Measurements from ENCODE around the gene GOLGA3. TPM values are rescaled to one million over a fixed set of nuclear protein-coding genes. Genes with fewer than 3 reads are reported as not detected.
A peak's percentile ranks its signal among the peaks of the same experiment; 100 is the strongest.
"Not testable (repeated sequence)": the region's sequence is repeated elsewhere in the genome, so short reads cannot be mapped to it uniquely, and the experiment has no call there.

The GOLGA3 gene
- total RNA-seq, 1 donor from 2014 or later: 47.5 TPM

GRCh38 chr12:132813443-132813842 is 15.2 kb downstream of the GOLGA3 start:
- Mint-ChIP-seq H3K27me3 (no peaks in the 10 kb centered on the region), H3K36me3 (ENCODE audit: insufficient read depth) (peaks cover 36% of the 10 kb centered on the region), H3K9me3 (ENCODE audit: low read depth) (peaks cover 5% of the 10 kb centered on the region), H3K4me1 (ENCODE audit: low read depth) (no peaks in the 10 kb centered on the region), H3K4me3 (ENCODE audit: low read depth) (no peak overlapping the region), H3K27ac (no peak overlapping the region)
- DNase-seq (ENCODE audit: low spot score, unreplicated experiment): no peak
- no peak for TF ChIP-seq CTCF (IDR thresholded peaks at IDR 0.05; ENCODE audit: unreplicated experiment)

GRCh38 chr12:132812631-132813305 is 15.9 kb downstream of the GOLGA3 start:
- no peak for DNase-seq (ENCODE audit: low spot score, unreplicated experiment)

GRCh38 chr12:132809391-132809790 is 19.3 kb downstream of the GOLGA3 start:
- DNase-seq (ENCODE audit: low spot score, unreplicated experiment); H3K27ac Mint-ChIP-seq; H3K4me3 Mint-ChIP-seq (ENCODE audit: low read depth); H3K4me1 Mint-ChIP-seq (ENCODE audit: low read depth); H3K27me3 Mint-ChIP-seq; H3K9me3 Mint-ChIP-seq (ENCODE audit: low read depth): not testable (repeated sequence)
- TF ChIP-seq CTCF (IDR thresholded peaks at IDR 0.05; ENCODE audit: unreplicated experiment): peak; percentile 34
- peaks cover 31% of the 10 kb centered on the region for H3K36me3 Mint-ChIP-seq (ENCODE audit: insufficient read depth)

More at GRCh38 chr12:132812631-132813305, 15.9 kb downstream of the GOLGA3 start:
- no peaks in the 10 kb centered on the region for H3K27me3 Mint-ChIP-seq
- H3K36me3 Mint-ChIP-seq (ENCODE audit: insufficient read depth): peaks cover 33% of the 10 kb centered on the region
- peaks cover 5% of the 10 kb centered on the region for H3K9me3 Mint-ChIP-seq (ENCODE audit: low read depth)
- H3K4me3 Mint-ChIP-seq (ENCODE audit: low read depth): no peak overlapping the region
- TF ChIP-seq CTCF (IDR thresholded peaks at IDR 0.05; ENCODE audit: unreplicated experiment): no peak
- H3K4me1 Mint-ChIP-seq (ENCODE audit: low read depth): no peaks in the 10 kb centered on the region
- H3K27ac Mint-ChIP-seq: no peak overlapping the region

- H3K4me3 Mint-ChIP-seq (ENCODE audit: low read depth): no peak overlapping the region
- H3K9me3 Mint-ChIP-seq (ENCODE audit: low read depth): peaks cover 5% of the 10 kb centered on the region
- H3K4me1 Mint-ChIP-seq (ENCODE audit: low read depth): no peaks in the 10 kb centered on the region
- no peak for DNase-seq (ENCODE audit: low spot score, unreplicated experiment)
- H3K27me3 Mint-ChIP-seq: no peaks in the 10 kb centered on the region
- TF ChIP-seq CTCF (IDR thresholded peaks at IDR 0.05; ENCODE audit: unreplicated experiment): no peak
- H3K36me3 Mint-ChIP-seq (ENCODE audit: insufficient read depth): peaks cover 33% of the 10 kb centered on the region
- H3K27ac Mint-ChIP-seq: no peak overlapping the region
Measured at GRCh38 chr12:132807295-132808092, 21.2 kb downstream of the GOLGA3 start.

- Mint-ChIP-seq H3K4me3 (ENCODE audit: low read depth) (no peak overlapping the region), H3K27me3 (no peaks in the 10 kb centered on the region), H3K9me3 (ENCODE audit: low read depth) (peaks cover 5% of the 10 kb centered on the region), H3K36me3 (ENCODE audit: insufficient read depth) (peaks cover 28% of the 10 kb centered on the region), H3K4me1 (ENCODE audit: low read depth) (no peaks in the 10 kb centered on the region), H3K27ac (no peak overlapping the region)
- TF ChIP-seq CTCF (IDR thresholded peaks at IDR 0.05; ENCODE audit: unreplicated experiment): no peak
- DNase-seq (ENCODE audit: low spot score, unreplicated experiment): no peak
Measured at GRCh38 chr12:132806857-132807256, 21.8 kb downstream of the GOLGA3 start.
